RWPE2 (cell line): ENCODE results near the gene NKD2.
"Not testable (repeated sequence)": the region's sequence is repeated elsewhere in the genome, so short reads cannot be mapped to it uniquely, and the experiment has no call there.

ENCODE experiments used
- ATAC-seq: fragments of 200-7000 bp; cut with Tn5 transposase; 3 replicates; pipeline ENCODE4 v1.9.1; 2021; ENCODE audit warnings: low read depth
- DNase-seq: peaks from one replicate; pipeline ENCODE4 v3.0.0-alpha.2; 2020; ENCODE audit warnings: low spot score
- H3K27ac ChIP-seq: fragments of 450-650 bp; 2 replicates; pipeline ENCODE4 v1.5.1; 2017; ENCODE audit warnings: mild to moderate bottlenecking; ENCODE audit not compliant: poor library complexity, severe bottlenecking
- H3K27me3 ChIP-seq: fragments of 250-450 bp; sonication (Bioruptor Pico); 2 replicates; pipeline ENCODE4 v1.5.1; 2021; ENCODE audit warnings: mild to moderate bottlenecking, moderate library complexity; ENCODE audit not compliant: insufficient read depth, poor library complexity, severe bottlenecking
- H3K36me3 ChIP-seq: fragments of 250-450 bp; sonication (Bioruptor Pico); 2 replicates; pipeline ENCODE4 v1.5.1; 2020; ENCODE audit warnings: low read depth, mild to moderate bottlenecking, moderate library complexity
- H3K4me1 ChIP-seq: fragments of 250-450 bp; sonication (Bioruptor Pico); 2 replicates; pipeline ENCODE4 v1.5.1; 2021; ENCODE audit warnings: mild to moderate bottlenecking, moderate library complexity; ENCODE audit not compliant: insufficient read depth, poor library complexity, severe bottlenecking
- H3K4me3 ChIP-seq: fragments of 250-450 bp; sonication (Bioruptor Pico); 2 replicates; pipeline ENCODE4 v1.5.1; 2021; ENCODE audit warnings: mild to moderate bottlenecking, moderate library complexity; ENCODE audit not compliant: severe bottlenecking
- H3K9me3 ChIP-seq: fragments of 250-450 bp; sonication (Bioruptor Pico); 2 replicates; pipeline ENCODE4 v1.5.1; 2021; ENCODE audit warnings: mild to moderate bottlenecking, moderate library complexity; ENCODE audit not compliant: severe bottlenecking
- CTCF ChIP-seq: fragments of 450-650 bp; IDR thresholded peaks from one replicate; pipeline ENCODE4 v1.5.1; 2017; ENCODE audit warnings: mild to moderate bottlenecking, moderate library complexity; ENCODE audit not compliant: poor library complexity, severe bottlenecking

NKD2 gene

GRCh38 chr5:1021136-1021968 lies 12.8 kb downstream of the NKD2 start:
- Histone ChIP-seq H3K4me1 (no peaks in the 10 kb centered on the region), H3K27me3 (peaks cover 12% of the 10 kb centered on the region), H3K27ac (no peak overlapping the region), H3K4me3 (no peak overlapping the region), H3K36me3 (no peaks in the 10 kb centered on the region), H3K9me3 (no peaks in the 10 kb centered on the region)
- DNase-seq (no peak), ATAC-seq (no peak)
- TF ChIP-seq CTCF: no peak

- H3K36me3 ChIP-seq, H3K9me3 ChIP-seq, H3K4me3 ChIP-seq, DNase-seq, ATAC-seq, H3K4me1 ChIP-seq, H3K27me3 ChIP-seq, H3K27ac ChIP-seq: not testable (repeated sequence)
Measured at GRCh38 chr5:1021969-1022336, 13.4 kb downstream of the NKD2 start.

- H3K4me3 ChIP-seq: no peak overlapping the region
- H3K9me3 ChIP-seq: no peaks in the 10 kb centered on the region
- H3K4me1 ChIP-seq: no peaks in the 10 kb centered on the region
- no peaks in the 10 kb centered on the region for H3K36me3 ChIP-seq
- peaks cover 11% of the 10 kb centered on the region for H3K27me3 ChIP-seq
- ATAC-seq (no peak), DNase-seq (no peak)
- no peak for TF ChIP-seq CTCF
- H3K27ac ChIP-seq: no peak overlapping the region
Measured at GRCh38 chr5:1026700-1027621, 18.4 kb downstream of the NKD2 start.

GRCh38 chr5:1027631-1028441 lies 19.2 kb downstream of the NKD2 start:
- no peaks in the 10 kb centered on the region for H3K36me3 ChIP-seq
- H3K27me3 ChIP-seq: peaks cover 11% of the 10 kb centered on the region
- TF ChIP-seq CTCF: no peak
- no peak for ATAC-seq
- no peak for DNase-seq
- H3K4me3 ChIP-seq: no peak overlapping the region
- no peak overlapping the region for H3K27ac ChIP-seq
- no peaks in the 10 kb centered on the region for H3K9me3 ChIP-seq
- H3K4me1 ChIP-seq: no peaks in the 10 kb centered on the region
